Pancreas (tissue), 10 donors: ENCODE data around the gene SNAP47. TPM values are rescaled to one million over a fixed set of nuclear protein-coding genes. Genes with fewer than 3 reads are reported as not detected.

ENCODE experiments used
- ATAC-seq, 4 donors: fragments of 200-7000 bp; cut with Tn5 transposase; one replicate each; pipeline versions ENCODE4 v1.8.0 to v1.9.1; 2020; ENCODE audit warnings: mild to moderate bottlenecking in 4 of 4, moderate library complexity in 4 of 4
- DNase-seq, 6 donors: peaks; one replicate each; pipeline ENCODE4 v3.0.0-alpha.2; 2020
- FAIRE-seq: peaks from 2 replicates; lab custom pipeline; 2012; peaks lifted over from hg19 to GRCh38; lab: Jason Lieb, UNC
- H3K27ac ChIP-seq, 4 donors: fragments of 200-600 bp; sonication (generic); 1 replicate in 3 of 4; 2 replicates in 1 of 4; pipeline versions ENCODE4 v1.5.0 to v1.8.0; 2020
- H3K27me3 ChIP-seq, 4 donors: fragments of 200-600 bp; one replicate each; pipeline ENCODE4 v1.8.0; 2021
- H3K36me3 ChIP-seq, 3 donors: fragments of 200-600 bp; sonication (generic) in 1 of 3; one replicate each; pipeline versions ENCODE4 v1.5.0 to v1.8.0; 2020 to 2021
- H3K4me1 ChIP-seq, 3 donors: fragments of 200-600 bp; one replicate each; pipeline ENCODE4 v1.8.0; 2021
- H3K4me3 ChIP-seq, 4 donors: fragments of 200-600 bp; sonication (generic) in 2 of 4; one replicate each; pipeline versions ENCODE4 v1.5.0 to v1.8.0; 2020 to 2021
- H3K9me3 ChIP-seq, 4 donors: fragments of 200-600 bp; one replicate each; pipeline ENCODE4 v1.8.0; 2021
- WGBS, 2 donors: extraction: QIAGEN DNeasy Blood & Tissue Kit; methylation state at CpG; one replicate each; pipeline ENCODE4 v1.1.7; 2013; 5-methylcytosine and 5-hydroxymethylcytosine counted together
- intact Hi-C, 3 donors: fragments of 100-400 bp; cut with DNase I; formaldehyde crosslinking; loops; one replicate each; pipeline versions ENCODE4 v1.11.1 to v1.14.2; 2022
- polyA plus RNA-seq, 2 donors: library from polyadenylated mRNA; stranded (reverse); fragments of 200-250 nt; gene quantifications; one replicate each; pipeline ENCODE4 v1.2.3, GENCODE V29; 2013
- total RNA-seq, 6 donors: library from RNA; stranded (reverse); fragmentation: NEBNext Ultra II Directional in 4 of 6; extraction: Animal tissue kit (Norgen Biotek cat#: 25700) in 4 of 6; gene quantifications; one replicate each; pipeline versions ENCODE4 v1.2.1 to v1.2.4, GENCODE V29; 2021 to 2023
- TF ChIP-seq, protein P1 (sequence below), 4 donors: fragments of 200-600 bp; sonication (generic) in 3 of 4; IDR thresholded peaks; one replicate each; pipeline versions ENCODE4 v1.5.0 to v1.8.0; 2021; ENCODE audit warnings: antibody characterized with exemption in 4 of 4
- donor health status: healthy with polysubstance abuse.
- donor health status: DM: no; HTN: no; CAD: no; lungs with moderate emphysema.
- donor health status: DM: no; HTN: no; CAD: no.
- donor health status: control.
- donor health status: control.
- donor health status: Bipolar disorder and iron deficiency.
- donor health status: DM: yes; HTN: yes; CAD: no.
- donor health status: DM: no; HTN: no; CAD: no.
- donor health status: DM: no; HTN: no; CAD: no.
- donor health status: DM: yes; HTN: yes; CAD: no.

Gene SNAP47
- total and polyA plus RNA-seq, 8 donors, result 12.3 to 21.5 (median 14.7) TPM

DNA sequence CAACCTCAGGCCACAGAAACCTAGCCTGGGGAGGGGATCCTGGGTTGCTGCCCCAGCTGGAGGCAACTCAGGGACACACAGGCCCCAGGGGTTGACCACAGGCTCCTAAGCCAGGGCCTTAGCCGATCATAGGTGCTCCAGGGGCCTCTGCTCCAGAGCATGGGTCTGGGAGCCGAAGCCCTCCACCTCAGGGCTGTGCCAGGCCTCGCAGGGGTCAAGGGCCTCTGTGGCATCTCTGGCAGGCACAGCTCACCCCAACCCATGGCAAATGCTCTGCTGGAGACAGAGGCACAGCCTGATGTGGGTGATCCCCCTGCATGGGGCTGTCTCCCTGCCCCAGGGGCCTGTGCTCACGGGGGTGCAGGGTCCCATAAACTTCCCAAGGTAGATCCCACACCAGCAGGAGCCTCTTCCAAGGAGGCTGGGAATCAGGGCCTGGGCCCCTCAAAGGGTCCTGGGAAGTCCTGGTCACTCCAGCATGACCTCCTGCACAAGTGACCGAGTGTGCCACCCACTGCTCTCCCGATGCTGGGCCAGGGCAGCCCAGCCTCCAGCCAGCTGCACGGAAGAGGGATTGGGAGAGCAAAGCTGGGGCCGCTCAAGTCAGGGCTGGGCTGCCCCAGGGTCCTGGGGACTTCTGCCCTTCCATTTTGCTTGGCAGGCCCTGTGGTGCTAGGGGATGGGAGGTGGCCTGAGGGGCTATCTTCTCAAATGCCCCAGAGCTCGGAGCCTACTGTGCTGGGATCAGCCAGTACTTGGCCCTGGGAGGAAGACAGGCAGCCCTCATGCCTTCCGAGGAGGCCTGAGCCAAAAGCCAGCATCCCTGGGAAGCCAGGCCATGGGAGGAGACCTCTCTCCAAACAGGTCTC lies 58.1 kb downstream of the SNAP47 start:
- WGBS, 2 donors, result 83 to 84% methylated on average over 9 to 10 of the region's 10 CpGs
- no peaks in the 10 kb centered on the region for H3K36me3 ChIP-seq
- no peak overlapping the region for H3K27ac ChIP-seq
- DNase-seq (no peak), ATAC-seq (no peak), FAIRE-seq (no peak)
- H3K4me1 ChIP-seq, result no peaks in the 10 kb centered on the region
- intact Hi-C loops, result no loop called here
- TF ChIP-seq, protein P1, sequence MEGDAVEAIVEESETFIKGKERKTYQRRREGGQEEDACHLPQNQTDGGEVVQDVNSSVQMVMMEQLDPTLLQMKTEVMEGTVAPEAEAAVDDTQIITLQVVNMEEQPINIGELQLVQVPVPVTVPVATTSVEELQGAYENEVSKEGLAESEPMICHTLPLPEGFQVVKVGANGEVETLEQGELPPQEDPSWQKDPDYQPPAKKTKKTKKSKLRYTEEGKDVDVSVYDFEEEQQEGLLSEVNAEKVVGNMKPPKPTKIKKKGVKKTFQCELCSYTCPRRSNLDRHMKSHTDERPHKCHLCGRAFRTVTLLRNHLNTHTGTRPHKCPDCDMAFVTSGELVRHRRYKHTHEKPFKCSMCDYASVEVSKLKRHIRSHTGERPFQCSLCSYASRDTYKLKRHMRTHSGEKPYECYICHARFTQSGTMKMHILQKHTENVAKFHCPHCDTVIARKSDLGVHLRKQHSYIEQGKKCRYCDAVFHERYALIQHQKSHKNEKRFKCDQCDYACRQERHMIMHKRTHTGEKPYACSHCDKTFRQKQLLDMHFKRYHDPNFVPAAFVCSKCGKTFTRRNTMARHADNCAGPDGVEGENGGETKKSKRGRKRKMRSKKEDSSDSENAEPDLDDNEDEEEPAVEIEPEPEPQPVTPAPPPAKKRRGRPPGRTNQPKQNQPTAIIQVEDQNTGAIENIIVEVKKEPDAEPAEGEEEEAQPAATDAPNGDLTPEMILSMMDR (IDR thresholded peaks at IDR 0.05), result no peak
- no peaks in the 10 kb centered on the region for H3K9me3 ChIP-seq
- H3K27me3 ChIP-seq, result no peaks in the 10 kb centered on the region
- no peak overlapping the region for H3K4me3 ChIP-seq

DNA sequence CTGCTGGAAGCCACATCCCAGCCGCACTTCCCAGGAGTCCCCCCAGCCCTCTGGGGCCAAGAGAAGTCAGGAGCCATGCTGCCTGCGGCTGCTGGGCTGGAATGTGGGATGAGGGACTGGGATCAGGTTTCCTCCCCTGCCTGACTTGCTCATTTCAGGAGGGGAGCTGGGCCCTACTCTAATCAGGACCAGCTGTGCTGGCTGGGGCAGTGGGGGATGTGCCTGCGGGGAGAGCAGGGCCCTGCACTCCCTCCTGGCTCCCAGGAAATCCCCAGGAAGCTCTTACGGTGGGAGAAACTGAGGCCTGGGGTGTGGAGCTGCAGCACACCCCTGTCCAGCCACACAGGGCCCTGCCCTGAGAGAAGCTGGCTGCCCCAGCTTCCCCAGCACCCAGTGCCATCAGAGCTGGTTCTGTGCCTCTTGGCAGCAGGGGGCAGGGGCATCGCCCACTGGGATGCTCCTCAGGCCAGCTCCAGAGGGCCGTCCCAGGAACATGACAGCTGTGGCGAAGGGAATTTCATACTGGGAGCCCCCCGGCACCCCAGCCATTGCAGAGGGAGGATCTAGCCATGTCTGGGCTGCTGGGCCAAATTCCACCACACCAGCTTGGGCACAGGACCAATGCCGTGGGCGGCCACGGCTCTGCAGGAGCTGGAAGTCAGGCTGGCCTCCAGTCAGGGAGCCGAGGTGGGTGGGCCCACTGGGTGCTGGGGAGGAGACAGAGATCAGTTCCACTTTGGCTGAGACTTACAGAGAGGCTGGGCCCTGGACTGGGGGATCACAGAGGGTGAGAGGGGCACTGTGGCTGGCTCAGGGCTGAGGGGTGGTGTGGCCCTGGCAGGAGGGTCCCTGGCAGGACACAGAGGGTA lies 58.9 kb downstream of the SNAP47 start:
- WGBS, 2 donors, result 66 to 68% methylated on average over 12 of the region's 12 CpGs
- no peaks in the 10 kb centered on the region for H3K9me3 ChIP-seq
- FAIRE-seq (no peak), ATAC-seq (peak in 2 of 4 donors; percentile 49), DNase-seq (peak in 2 of 6 donors; percentile 27 to 71)
- H3K27me3 ChIP-seq, result no peaks in the 10 kb centered on the region
- intact Hi-C loops, result no loop called here
- H3K4me1 ChIP-seq, result no peaks in the 10 kb centered on the region
- no peaks in the 10 kb centered on the region for H3K36me3 ChIP-seq
- no peak overlapping the region for H3K27ac ChIP-seq
- H3K4me3 ChIP-seq, result no peak overlapping the region
- TF ChIP-seq, protein P1 (IDR thresholded peaks at IDR 0.05), result no peak

GRCh38 chr1:227794817-227795192 lies 59.6 kb downstream of the SNAP47 start:
- Histone ChIP-seq H3K27ac (no peak overlapping the region), H3K27me3 (no peaks in the 10 kb centered on the region), H3K36me3 (no peaks in the 10 kb centered on the region), H3K9me3 (no peaks in the 10 kb centered on the region), H3K4me3 (no peak overlapping the region), H3K4me1 (no peaks in the 10 kb centered on the region)
- TF ChIP-seq, protein P1 (IDR thresholded peaks at IDR 0.05), result no peak
- FAIRE-seq, result no peak
- intact Hi-C loops, result no loop called here
- no peak for ATAC-seq
- 63 to 84% methylated on average over 4 to 11 of the region's 11 CpGs for WGBS, 2 donors
- peak in 1 of 6 donors; percentile 65 for DNase-seq

DNA sequence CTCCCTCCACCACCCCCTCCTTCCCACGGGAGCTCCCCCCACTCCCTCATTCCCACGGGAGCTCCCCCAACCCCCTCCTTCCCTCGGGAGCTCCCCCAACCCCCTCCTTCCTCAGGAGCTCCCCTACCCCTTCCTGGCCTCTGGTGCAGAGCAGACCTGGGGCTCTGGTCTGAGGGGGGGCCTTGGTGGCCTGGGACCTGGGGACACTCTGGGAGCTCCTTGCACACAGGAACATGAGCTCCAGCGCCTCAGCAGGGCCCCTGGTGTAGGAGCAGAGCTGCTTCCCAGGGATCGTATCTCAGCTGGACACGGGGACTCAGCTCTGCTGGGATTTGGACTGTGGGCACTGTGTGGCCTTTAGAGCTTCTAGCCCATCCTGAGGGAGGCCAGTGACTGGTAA lies 60.5 kb downstream of the SNAP47 start:
- H3K36me3 ChIP-seq, result no peaks in the 10 kb centered on the region
- peak in 1 of 6 donors; percentile 50 for DNase-seq
- H3K4me1 ChIP-seq, result no peaks in the 10 kb centered on the region
- FAIRE-seq, result no peak
- TF ChIP-seq, protein P1 (IDR thresholded peaks at IDR 0.05), result no peak
- H3K9me3 ChIP-seq, result no peaks in the 10 kb centered on the region
- WGBS, 2 donors, result 47 to 54% methylated on average over 6 of the region's 6 CpGs
- intact Hi-C loops, result no loop called here
- no peak overlapping the region for H3K4me3 ChIP-seq
- H3K27ac ChIP-seq, result no peak overlapping the region
- no peaks in the 10 kb centered on the region for H3K27me3 ChIP-seq
- no peak for ATAC-seq
